ENCODE data around the gene RSPO1. TPM values are rescaled to one million over a fixed set of nuclear protein-coding genes. Genes with fewer than 3 reads are reported as not detected.

The RSPO1 gene
- total RNA-seq, 2 experiments from 2014 or later = not detected

DNA sequence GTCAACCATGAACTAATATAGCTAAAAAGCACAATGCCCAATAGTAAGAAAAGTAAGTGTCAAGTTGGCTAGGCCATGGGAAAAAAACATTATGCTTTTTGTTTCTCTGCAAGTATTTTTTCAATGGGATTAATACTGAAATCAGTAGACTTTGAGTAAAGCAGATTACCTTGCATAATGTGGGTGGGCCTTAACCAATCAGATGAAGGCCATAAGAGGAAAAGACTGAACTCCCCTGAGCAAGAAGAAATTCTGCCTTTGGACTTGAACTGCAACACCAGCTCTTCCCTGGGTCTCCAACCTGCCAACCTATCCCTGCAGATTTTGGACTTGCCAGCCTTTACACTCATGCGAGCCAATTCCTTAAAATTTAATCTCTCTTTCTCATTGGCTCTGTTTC, 6.4 kb upstream of the RSPO1 start:
- Mint-ChIP-seq H3K27me3 (peaks cover 23% of the 10 kb centered on the region), H3K36me3 (ENCODE audit: low read depth) (no peaks in the 10 kb centered on the region), H3K4me1 (ENCODE audit: low read depth) (no peaks in the 10 kb centered on the region), H3K9me3 (no peaks in the 10 kb centered on the region), H3K27ac (no peak overlapping the region), H3K4me3 (no peak overlapping the region)
- no peak for DNase-seq
- ATAC-seq = no peak
- intact Hi-C loops (cut with micrococcal nuclease) = no loop called here
- ChIA-PET CTCF (interaction anchor here (1.3 kb wide), 1 partner anchor 37 kb away, joined by 4 read pairs; no protein-coding TSS in a partner anchor), POLR2A (no interaction called here)
- TF ChIP-seq, protein P1, sequence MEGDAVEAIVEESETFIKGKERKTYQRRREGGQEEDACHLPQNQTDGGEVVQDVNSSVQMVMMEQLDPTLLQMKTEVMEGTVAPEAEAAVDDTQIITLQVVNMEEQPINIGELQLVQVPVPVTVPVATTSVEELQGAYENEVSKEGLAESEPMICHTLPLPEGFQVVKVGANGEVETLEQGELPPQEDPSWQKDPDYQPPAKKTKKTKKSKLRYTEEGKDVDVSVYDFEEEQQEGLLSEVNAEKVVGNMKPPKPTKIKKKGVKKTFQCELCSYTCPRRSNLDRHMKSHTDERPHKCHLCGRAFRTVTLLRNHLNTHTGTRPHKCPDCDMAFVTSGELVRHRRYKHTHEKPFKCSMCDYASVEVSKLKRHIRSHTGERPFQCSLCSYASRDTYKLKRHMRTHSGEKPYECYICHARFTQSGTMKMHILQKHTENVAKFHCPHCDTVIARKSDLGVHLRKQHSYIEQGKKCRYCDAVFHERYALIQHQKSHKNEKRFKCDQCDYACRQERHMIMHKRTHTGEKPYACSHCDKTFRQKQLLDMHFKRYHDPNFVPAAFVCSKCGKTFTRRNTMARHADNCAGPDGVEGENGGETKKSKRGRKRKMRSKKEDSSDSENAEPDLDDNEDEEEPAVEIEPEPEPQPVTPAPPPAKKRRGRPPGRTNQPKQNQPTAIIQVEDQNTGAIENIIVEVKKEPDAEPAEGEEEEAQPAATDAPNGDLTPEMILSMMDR (IDR thresholded peaks at IDR 0.05) = no peak

DNA sequence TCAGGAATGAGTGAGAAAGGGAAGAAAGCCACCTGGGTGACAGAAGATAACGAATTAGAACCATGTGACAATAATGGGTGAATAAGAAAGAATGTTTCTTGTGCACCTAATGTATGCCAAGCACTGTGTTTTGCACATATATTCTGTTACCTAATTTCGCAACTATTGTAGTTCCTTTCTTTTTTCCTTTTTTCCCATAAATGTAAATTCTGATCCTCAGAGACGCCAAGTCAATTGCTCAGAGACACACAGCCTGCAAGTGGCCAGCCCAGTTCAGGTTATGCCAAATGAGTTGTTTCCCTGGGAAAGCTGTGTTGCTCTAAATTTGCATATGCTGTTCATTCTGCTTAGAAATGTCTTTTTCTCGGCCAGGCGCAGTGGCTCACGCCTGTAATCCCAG, 1.7 kb upstream of the RSPO1 start:
- Mint-ChIP-seq H3K27ac (no peak overlapping the region), H3K9me3 (no peaks in the 10 kb centered on the region), H3K27me3 (peaks cover 59% of the 10 kb centered on the region), H3K4me1 (ENCODE audit: low read depth) (peaks cover 3% of the 10 kb centered on the region), H3K4me3 (no peak overlapping the region), H3K36me3 (ENCODE audit: low read depth) (no peaks in the 10 kb centered on the region)
- TF ChIP-seq, protein P1 (IDR thresholded peaks at IDR 0.05) = no peak
- ChIA-PET POLR2A (no interaction called here), CTCF (no interaction called here)
- intact Hi-C loops (cut with micrococcal nuclease) = no loop called here
- no peak for ATAC-seq
- DNase-seq = no peak

DNA sequence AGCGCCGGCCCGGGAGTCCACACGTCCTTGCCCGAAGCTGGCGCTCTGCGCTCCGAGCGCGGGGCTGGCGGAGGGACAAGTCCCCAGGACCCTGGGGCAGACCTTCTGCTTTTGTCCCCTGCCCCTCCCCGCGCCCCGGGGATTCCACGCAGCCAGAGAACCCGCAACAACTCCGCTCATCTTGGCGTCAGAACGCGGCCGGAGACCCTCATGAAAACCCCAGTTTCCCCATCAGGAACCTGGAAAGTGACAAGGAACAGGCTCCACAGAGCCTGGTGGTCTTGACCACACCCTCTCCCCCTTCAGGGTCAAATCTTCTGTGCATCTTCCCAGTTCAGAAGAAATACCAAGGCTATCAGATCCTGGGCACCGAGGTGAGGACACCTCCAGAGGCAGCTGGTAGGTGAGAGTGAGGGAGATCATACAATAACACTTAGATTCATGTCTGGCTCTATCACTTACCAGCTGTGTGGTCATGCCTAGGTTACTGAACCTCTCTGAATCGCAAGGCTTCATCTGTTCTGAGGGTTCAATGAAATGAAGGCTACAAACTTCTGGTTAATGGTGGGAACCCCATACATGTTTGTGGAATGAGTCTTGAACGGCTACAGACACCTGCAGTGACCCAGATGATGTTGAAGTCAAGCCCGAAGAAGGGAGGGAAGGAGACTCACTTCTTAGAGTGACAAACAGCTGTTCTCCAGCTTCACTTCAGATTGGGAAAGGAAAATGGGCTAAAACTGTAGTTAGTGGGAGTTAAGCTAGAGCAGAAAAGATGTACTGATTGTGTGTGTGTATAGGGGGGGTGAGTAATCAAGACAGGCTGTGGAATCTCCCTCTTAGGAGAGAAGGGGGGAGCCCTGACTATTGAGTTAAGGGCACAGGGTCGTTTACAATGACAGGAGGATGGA, 555 bp upstream of the RSPO1 start:
- no peak for DNase-seq
- H3K27me3 Mint-ChIP-seq = peaks cover 70% of the 10 kb centered on the region
- no peak overlapping the region for H3K27ac Mint-ChIP-seq
- H3K36me3 Mint-ChIP-seq (ENCODE audit: low read depth) = no peaks in the 10 kb centered on the region
- no peak for ATAC-seq
- peaks cover 3% of the 10 kb centered on the region for H3K4me1 Mint-ChIP-seq (ENCODE audit: low read depth)
- no peak overlapping the region for H3K4me3 Mint-ChIP-seq
- CTCF ChIA-PET = interaction anchor here (1.4 to 2.1 kb wide), 2 partner anchors 11 to 32 kb away, joined by 3 to 6 read pairs; no protein-coding TSS in a partner anchor
- intact Hi-C loops (cut with micrococcal nuclease) = no loop called here
- no peaks in the 10 kb centered on the region for H3K9me3 Mint-ChIP-seq
- TF ChIP-seq, protein P1 (IDR thresholded peaks at IDR 0.05) = no peak
- POLR2A ChIA-PET = interaction anchor here (0.6 kb wide), 1 partner anchor 67 kb away, joined by 3 read pairs; no protein-coding TSS in a partner anchor

DNA sequence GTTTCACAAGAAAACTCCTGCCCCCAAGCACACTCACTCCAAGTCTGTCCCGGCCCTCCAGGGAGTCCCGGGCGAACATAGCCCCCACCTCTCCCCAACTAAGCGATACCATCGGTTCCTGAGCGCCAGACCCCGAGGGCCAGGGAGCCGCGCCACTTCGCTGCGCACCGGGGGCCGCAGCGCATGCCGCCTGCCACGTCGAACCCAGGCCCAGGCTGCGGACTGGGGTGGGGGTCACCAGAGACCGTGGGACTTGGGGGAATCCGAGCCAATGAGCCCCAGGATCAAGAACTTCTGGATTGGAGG, 801 bp downstream of the RSPO1 start:
- intact Hi-C loops (cut with micrococcal nuclease) = no loop called here
- ATAC-seq (no peak), DNase-seq (no peak)
- peaks cover 81% of the 10 kb centered on the region for H3K27me3 Mint-ChIP-seq
- ChIA-PET CTCF (interaction anchor here (2.1 kb wide), 1 partner anchor 31 kb away, joined by 6 read pairs; no protein-coding TSS in a partner anchor), POLR2A (interaction anchor here (0.6 kb wide), 1 partner anchor 233 kb away, joined by 3 read pairs; no protein-coding TSS in a partner anchor)
- no peaks in the 10 kb centered on the region for H3K9me3 Mint-ChIP-seq
- no peak overlapping the region for H3K27ac Mint-ChIP-seq
- H3K4me1 Mint-ChIP-seq (ENCODE audit: low read depth) = peaks cover 3% of the 10 kb centered on the region
- no peaks in the 10 kb centered on the region for H3K36me3 Mint-ChIP-seq (ENCODE audit: low read depth)
- no peak overlapping the region for H3K4me3 Mint-ChIP-seq
- TF ChIP-seq, protein P1 (IDR thresholded peaks at IDR 0.05) = no peak
